Osteocyte (in vitro differentiated cells): ENCODE data around the gene ERI2. TPM values are rescaled to one million over a fixed set of nuclear protein-coding genes. Genes with fewer than 3 reads are reported as not detected.

Experiments
- DNase-seq: peaks from one replicate; pipeline ENCODE4 v3.0.0; 2021; ENCODE audit warnings: mixed read lengths; ENCODE audit not compliant: unreplicated experiment; ENCODE audit errors: extremely low spot score
- H3K27ac Mint-ChIP-seq: one replicate; pipeline ENCODE4 v1.8.0; 2021; ENCODE audit warnings: mild to moderate bottlenecking, mixed read lengths; ENCODE audit not compliant: unreplicated experiment
- H3K27me3 Mint-ChIP-seq: one replicate; pipeline ENCODE4 v1.8.0; 2021; ENCODE audit warnings: mixed read lengths; ENCODE audit not compliant: unreplicated experiment
- H3K36me3 Mint-ChIP-seq: one replicate; pipeline ENCODE4 v1.8.0; 2021; ENCODE audit warnings: mixed read lengths; ENCODE audit not compliant: unreplicated experiment
- H3K4me1 Mint-ChIP-seq: one replicate; pipeline ENCODE4 v1.8.0; 2021; ENCODE audit warnings: mixed read lengths; ENCODE audit not compliant: unreplicated experiment
- H3K4me3 Mint-ChIP-seq: one replicate; pipeline ENCODE4 v1.8.0; 2021; ENCODE audit warnings: mild to moderate bottlenecking, moderate library complexity, mixed read lengths; ENCODE audit not compliant: unreplicated experiment
- H3K9me3 Mint-ChIP-seq: one replicate; pipeline ENCODE4 v1.8.0; 2021; ENCODE audit warnings: mixed read lengths; ENCODE audit not compliant: unreplicated experiment
- total RNA-seq: library from RNA; stranded (reverse); gene quantifications from 2 replicates; pipeline ENCODE4 v1.2.1, GENCODE V29; 2021
- TF ChIP-seq, protein P1 (sequence below): fragments of 200-600 bp; sonication (generic); IDR thresholded peaks from 2 replicates; pipeline ENCODE4 v1.5.0; 2021; ENCODE audit warnings: antibody characterized with exemption, mild to moderate bottlenecking, moderate library complexity

ERI2 gene
- total RNA-seq, 1 donor from 2014 or later: 16.6 TPM

DNA sequence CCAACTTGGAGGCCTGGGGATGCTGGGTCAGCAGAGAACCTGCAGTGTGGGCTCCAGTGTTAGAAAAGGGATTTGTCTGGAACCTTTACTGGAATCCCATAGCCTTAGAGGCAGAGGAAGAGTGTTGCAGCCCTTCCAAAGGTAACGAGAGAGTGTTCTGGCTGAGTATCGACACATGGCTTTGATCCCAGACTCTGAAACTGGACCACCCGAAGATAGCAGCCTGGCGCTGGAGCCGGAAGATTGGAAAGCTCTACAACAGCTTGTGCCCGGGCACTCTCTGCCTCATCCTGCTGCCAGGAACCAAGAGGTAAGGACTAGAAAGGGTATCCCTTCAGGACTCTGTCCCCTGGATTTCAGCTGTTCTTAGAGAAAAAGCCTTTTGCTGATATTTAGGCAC, 39.8 kb upstream of the ERI2 start:
- H3K27me3 Mint-ChIP-seq: no peaks in the 10 kb centered on the region
- H3K4me3 Mint-ChIP-seq: no peak overlapping the region
- no peak overlapping the region for H3K27ac Mint-ChIP-seq
- peaks cover 12% of the 10 kb centered on the region for H3K4me1 Mint-ChIP-seq
- no peak for DNase-seq
- H3K36me3 Mint-ChIP-seq: peaks cover 1% of the 10 kb centered on the region
- TF ChIP-seq, protein P1, sequence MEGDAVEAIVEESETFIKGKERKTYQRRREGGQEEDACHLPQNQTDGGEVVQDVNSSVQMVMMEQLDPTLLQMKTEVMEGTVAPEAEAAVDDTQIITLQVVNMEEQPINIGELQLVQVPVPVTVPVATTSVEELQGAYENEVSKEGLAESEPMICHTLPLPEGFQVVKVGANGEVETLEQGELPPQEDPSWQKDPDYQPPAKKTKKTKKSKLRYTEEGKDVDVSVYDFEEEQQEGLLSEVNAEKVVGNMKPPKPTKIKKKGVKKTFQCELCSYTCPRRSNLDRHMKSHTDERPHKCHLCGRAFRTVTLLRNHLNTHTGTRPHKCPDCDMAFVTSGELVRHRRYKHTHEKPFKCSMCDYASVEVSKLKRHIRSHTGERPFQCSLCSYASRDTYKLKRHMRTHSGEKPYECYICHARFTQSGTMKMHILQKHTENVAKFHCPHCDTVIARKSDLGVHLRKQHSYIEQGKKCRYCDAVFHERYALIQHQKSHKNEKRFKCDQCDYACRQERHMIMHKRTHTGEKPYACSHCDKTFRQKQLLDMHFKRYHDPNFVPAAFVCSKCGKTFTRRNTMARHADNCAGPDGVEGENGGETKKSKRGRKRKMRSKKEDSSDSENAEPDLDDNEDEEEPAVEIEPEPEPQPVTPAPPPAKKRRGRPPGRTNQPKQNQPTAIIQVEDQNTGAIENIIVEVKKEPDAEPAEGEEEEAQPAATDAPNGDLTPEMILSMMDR: no peak
- no peaks in the 10 kb centered on the region for H3K9me3 Mint-ChIP-seq

DNA sequence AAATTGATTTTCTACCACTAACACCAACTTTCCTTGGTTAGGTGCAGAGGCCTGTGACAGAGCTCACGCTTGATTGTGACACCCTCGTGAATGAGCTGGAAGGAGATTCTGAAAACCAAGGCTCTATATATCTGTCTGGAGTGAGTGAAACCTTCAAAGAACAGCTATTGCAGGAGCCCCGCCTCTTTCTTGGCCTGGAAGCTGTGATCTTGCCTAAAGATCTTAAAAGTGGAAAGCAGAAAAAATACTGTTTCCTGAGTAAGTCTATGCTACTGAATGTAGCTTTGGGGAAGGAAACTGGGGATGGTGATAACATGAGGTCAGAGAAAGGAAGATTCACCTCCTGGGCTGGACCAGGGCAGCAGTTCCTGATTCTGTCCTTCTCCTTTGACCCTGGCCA, 38.3 kb upstream of the ERI2 start:
- Mint-ChIP-seq H3K4me3 (no peak overlapping the region), H3K36me3 (peaks cover 1% of the 10 kb centered on the region), H3K4me1 (no peaks in the 10 kb centered on the region), H3K9me3 (no peaks in the 10 kb centered on the region), H3K27ac (no peak overlapping the region), H3K27me3 (no peaks in the 10 kb centered on the region)
- TF ChIP-seq, protein P1: no peak
- DNase-seq: no peak

DNA sequence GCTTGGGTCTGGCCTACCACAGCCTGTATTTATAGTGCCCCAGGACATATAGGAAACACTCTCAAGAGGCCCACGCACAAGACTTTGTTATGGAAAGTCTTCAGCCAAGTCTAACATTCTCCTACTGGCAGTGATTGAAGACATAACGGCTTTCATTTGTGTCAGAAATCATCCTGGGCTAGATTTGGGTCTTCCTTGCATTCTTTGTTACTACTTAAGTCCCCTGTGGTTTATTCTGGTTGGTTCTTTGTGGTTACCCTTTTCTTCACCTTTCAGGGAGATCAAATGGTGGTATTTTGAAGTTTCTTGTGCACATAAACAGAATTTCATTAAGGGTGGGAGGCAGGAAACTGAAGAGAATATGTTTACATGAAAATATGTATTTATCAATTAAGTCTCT, 37.8 kb upstream of the ERI2 start:
- Mint-ChIP-seq H3K27me3 (no peaks in the 10 kb centered on the region), H3K27ac (no peak overlapping the region), H3K4me1 (no peaks in the 10 kb centered on the region), H3K9me3 (no peaks in the 10 kb centered on the region), H3K36me3 (peaks cover 1% of the 10 kb centered on the region), H3K4me3 (no peak overlapping the region)
- DNase-seq: no peak
- TF ChIP-seq, protein P1: no peak

DNA sequence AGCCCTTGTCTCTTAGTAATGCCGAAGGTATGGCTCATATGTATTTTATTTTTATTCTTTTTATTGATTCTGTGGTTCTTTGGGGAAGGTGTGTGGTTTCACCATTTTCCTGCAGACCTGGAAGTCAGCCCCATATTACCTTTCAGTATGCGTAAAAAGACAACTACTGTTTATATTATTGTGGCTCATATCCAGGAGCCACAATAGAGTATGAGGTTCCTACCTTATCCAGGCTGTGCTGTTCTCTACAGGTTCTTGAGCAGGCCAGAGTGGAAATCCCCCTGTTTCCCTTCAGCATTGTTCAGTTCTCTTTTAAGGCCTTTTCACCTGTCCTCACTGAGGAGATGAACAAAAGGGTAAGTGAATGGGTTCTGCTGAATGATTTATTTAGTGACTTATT, 33.2 kb upstream of the ERI2 start:
- no peaks in the 10 kb centered on the region for H3K4me1 Mint-ChIP-seq
- TF ChIP-seq, protein P1: no peak
- H3K27me3 Mint-ChIP-seq: no peaks in the 10 kb centered on the region
- H3K9me3 Mint-ChIP-seq: no peaks in the 10 kb centered on the region
- DNase-seq: no peak
- H3K4me3 Mint-ChIP-seq: no peak overlapping the region
- no peak overlapping the region for H3K27ac Mint-ChIP-seq
- H3K36me3 Mint-ChIP-seq: peaks cover 22% of the 10 kb centered on the region

DNA sequence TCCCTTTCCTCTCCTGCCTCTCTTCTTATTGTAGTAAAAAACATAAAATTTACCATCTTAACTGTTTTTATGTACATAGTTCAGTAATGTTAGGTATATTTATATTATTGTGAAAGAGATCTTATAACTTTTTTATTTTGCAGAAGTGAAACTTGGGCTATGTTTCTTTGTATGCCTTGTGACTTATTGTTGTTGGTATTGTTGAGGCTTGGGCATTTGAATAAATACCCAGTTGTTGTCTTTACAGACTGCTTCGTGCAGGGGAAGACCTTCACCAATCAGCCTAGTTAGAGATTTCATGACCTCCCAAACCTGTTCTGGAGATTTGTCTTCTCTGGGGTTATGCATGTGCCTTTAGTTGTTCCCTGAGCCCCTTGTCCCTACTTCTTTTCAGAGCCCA, 32.0 kb upstream of the ERI2 start:
- H3K27me3 Mint-ChIP-seq: no peaks in the 10 kb centered on the region
- H3K4me1 Mint-ChIP-seq: no peaks in the 10 kb centered on the region
- no peak overlapping the region for H3K27ac Mint-ChIP-seq
- DNase-seq: no peak
- no peaks in the 10 kb centered on the region for H3K9me3 Mint-ChIP-seq
- no peak overlapping the region for H3K4me3 Mint-ChIP-seq
- H3K36me3 Mint-ChIP-seq: peaks cover 31% of the 10 kb centered on the region
- TF ChIP-seq, protein P1: no peak
